Adrenal gland (tissue), 5 donors: ENCODE measurements around the gene PCBD2.

Source experiments
- POLR2A ChIP-seq, 2 donors: fragments of 450-650 bp; IDR thresholded peaks; one replicate each; pipeline ENCODE4 v1.6.1; 2017; ENCODE audit warnings: antibody characterized with exemption in 2 of 2, mild to moderate bottlenecking in 2 of 2, moderate library complexity in 1 of 2
- TF ChIP-seq, protein P1 (sequence below), 6 experiments: fragments of 450-650 bp in 4 of 6; fragments of 200-600 bp in 2 of 6; sonication (generic) in 1 of 6; IDR thresholded peaks; 1 replicate in 5 of 6; 2 replicates in 1 of 6; pipeline versions ENCODE4 v1.5.1 to v1.8.0; 2016 to 2021; ENCODE audit warnings: antibody characterized with exemption in 6 of 6, mild to moderate bottlenecking in 2 of 6, moderate library complexity in 1 of 6
- donor health status: DM: no; HTN: no; CAD: no.

DNA sequence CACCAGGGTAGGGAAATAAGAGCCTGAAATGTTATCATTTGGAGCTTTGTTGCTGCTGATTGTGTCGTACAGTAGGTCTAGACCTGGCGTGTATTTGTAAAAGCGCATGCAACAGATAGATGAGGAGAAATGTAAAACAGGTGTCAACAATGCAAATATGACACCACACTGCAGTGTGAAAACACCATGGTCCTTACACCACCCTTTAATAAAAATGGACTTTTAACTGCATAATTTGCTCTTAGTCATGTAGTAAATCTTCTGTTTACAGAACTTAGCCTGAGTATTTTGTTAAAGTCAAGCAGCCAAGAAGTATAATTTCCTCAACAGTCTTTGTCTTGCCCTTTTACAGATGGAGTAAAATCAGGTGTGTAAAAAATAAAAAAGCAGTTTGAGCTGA lies 13.9 kb downstream of the PCBD2 start:
- TF ChIP-seq, protein P1, sequence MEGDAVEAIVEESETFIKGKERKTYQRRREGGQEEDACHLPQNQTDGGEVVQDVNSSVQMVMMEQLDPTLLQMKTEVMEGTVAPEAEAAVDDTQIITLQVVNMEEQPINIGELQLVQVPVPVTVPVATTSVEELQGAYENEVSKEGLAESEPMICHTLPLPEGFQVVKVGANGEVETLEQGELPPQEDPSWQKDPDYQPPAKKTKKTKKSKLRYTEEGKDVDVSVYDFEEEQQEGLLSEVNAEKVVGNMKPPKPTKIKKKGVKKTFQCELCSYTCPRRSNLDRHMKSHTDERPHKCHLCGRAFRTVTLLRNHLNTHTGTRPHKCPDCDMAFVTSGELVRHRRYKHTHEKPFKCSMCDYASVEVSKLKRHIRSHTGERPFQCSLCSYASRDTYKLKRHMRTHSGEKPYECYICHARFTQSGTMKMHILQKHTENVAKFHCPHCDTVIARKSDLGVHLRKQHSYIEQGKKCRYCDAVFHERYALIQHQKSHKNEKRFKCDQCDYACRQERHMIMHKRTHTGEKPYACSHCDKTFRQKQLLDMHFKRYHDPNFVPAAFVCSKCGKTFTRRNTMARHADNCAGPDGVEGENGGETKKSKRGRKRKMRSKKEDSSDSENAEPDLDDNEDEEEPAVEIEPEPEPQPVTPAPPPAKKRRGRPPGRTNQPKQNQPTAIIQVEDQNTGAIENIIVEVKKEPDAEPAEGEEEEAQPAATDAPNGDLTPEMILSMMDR (IDR thresholded peaks at IDR 0.05) = no peak
- no peak for TF ChIP-seq POLR2A (IDR thresholded peaks at IDR 0.05)
